H54 (cell line): Measurements from ENCODE around the gene ALG12.

Experiments
- DNase-seq: peaks from one replicate; pipeline ENCODE4 v3.0.0; 2011; ENCODE audit warnings: low spot score, mixed read lengths; ENCODE audit not compliant: insufficient read length
- FAIRE-seq: peaks from 3 replicates; lab custom pipeline; 2011; peaks lifted over from hg19 to GRCh38; lab: Jason Lieb, UNC
- POLR2A ChIP-seq: IDR thresholded peaks from 2 replicates; pipeline ENCODE4 v1.6.1; 2011; ENCODE audit warnings: low read depth, mild to moderate bottlenecking, low read length

Gene ALG12

DNA sequence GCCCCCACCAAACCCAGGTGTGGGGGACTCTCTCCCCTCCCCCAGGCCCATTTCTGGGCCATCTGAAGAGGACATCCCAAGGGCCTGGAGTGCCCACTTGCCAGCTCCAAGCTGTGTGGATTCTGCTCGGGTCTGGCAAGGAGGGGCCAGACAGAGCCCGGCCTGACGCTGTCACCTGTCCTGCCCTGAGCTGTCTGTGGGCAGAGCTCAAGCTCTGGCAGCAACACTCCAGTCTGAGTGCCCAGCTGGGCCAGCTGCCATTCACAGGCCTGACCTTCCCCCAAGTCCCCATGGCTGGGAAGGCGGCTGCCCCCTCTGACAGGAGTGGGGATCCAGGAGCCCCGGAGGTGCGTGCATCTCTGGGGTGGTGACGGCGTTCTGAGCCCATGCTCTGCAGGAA lies 36.1 kb upstream of the ALG12 start:
- DNase-seq = no peak
- no peak for TF ChIP-seq POLR2A
- no peak for FAIRE-seq

GRCh38 chr22:49953680-49954344 lies 35.6 kb upstream of the ALG12 start:
- FAIRE-seq (no peak), DNase-seq (no peak)
- TF ChIP-seq POLR2A = no peak

DNA sequence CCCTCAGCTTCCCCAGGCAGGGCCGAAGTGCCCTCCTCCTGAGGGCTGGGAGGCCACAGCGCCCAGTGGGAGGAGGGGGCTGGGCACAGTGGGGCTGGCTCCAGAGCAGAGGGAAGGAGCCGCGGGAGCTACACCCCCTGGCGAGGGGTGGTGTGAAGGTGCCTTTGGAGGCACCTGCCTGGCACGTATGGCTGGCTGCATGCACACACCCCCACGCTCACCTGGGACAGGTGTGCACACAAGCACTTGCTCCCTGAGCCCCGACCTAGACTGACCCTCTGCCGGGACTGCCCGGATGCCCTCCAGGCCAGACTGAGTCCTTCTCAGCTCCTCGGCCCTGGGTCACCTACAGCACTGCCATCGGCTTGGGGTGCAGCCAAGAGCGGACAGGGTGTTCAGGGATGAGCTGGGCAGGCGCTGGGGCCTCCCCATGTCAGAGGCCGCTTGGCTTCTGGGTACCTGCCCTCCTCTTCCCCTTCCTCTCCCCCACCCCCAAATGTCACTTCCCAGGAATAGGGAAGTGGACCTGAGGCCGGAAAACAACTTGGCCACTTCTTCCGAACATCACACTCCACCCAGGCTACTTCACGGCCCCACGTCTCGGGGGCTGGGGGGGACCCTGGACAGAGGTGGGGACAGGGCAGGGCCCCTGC lies 34.9 kb upstream of the ALG12 start:
- DNase-seq = no peak
- FAIRE-seq = no peak
- TF ChIP-seq POLR2A = no peak

- FAIRE-seq (peak; percentile 6), DNase-seq (peak; percentile 75)
- TF ChIP-seq POLR2A = no peak
These were observed 34.0 kb upstream of the ALG12 start for GRCh38 chr22:49951986-49952896.

DNA sequence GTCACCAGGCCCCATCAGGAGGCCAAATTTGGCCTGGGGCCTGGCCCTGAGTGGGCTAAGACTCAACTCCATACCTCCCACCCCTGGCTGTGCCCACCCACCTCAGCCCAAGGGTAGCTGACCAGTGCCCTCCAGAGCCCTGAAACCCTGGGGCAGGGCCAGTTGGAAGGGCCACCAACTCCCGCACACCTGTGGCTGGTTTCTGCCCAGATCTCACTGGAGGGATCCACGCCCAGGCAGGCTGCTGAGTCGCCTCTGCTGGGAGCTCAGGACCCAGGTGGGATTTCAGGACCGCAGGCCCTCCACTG lies 33.4 kb upstream of the ALG12 start:
- no peak for FAIRE-seq
- no peak for TF ChIP-seq POLR2A
- DNase-seq = no peak

GRCh38 chr22:49951000-49951677 lies 32.9 kb upstream of the ALG12 start:
- FAIRE-seq (no peak), DNase-seq (no peak)
- no peak for TF ChIP-seq POLR2A

GRCh38 chr22:49950396-49950994 lies 32.3 kb upstream of the ALG12 start:
- DNase-seq (no peak), FAIRE-seq (no peak)
- TF ChIP-seq POLR2A = no peak

- DNase-seq (no peak), FAIRE-seq (no peak)
- no peak for TF ChIP-seq POLR2A
These were observed 31.7 kb upstream of the ALG12 start for GRCh38 chr22:49949914-49950292.

GRCh38 chr22:49948958-49949913 lies 31.0 kb upstream of the ALG12 start:
- DNase-seq (no peak), FAIRE-seq (no peak)
- no peak for TF ChIP-seq POLR2A

GRCh38 chr22:49948116-49948957 lies 30.1 kb upstream of the ALG12 start:
- DNase-seq (no peak), FAIRE-seq (no peak)
- no peak for TF ChIP-seq POLR2A

DNA sequence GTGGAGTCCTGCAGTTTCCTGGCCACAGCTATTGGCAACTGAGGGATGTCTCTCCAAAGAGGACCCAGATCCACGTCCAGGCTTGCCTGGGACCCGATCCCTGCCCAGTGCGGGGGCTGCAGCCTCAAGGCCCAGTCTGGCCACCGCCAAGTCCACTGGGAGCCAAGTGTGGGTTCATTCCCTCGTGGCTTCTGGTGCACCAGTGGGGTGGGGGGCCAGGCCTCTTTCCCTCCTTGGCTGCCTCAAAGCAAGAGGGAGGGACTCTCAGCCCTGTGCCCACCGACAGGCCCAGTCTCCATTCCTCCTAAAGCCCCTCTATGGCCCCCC lies 29.0 kb upstream of the ALG12 start:
- no peak for FAIRE-seq

More for the DNA sequence above, 29.0 kb upstream of the ALG12 start:
- no peak for DNase-seq
- TF ChIP-seq POLR2A = no peak
